Neuronal stem cell (in vitro differentiated cells): ENCODE data around the gene RNF187.

Experiments used
- DNase-seq: peaks from one replicate; pipeline ENCODE4 v3.0.0-alpha.2; 2013; ENCODE audit warnings: low spot score
- H2AFZ ChIP-seq: one replicate; pipeline ENCODE4 v1.6.1; 2013; ENCODE audit warnings: mild to moderate bottlenecking, low read length, inconsistent platforms
- H2AK5ac ChIP-seq: 2 replicates; pipeline ENCODE4 v1.6.1; 2013; ENCODE audit warnings: low read depth, mild to moderate bottlenecking, inconsistent platforms, low read length, moderate library complexity, mixed read lengths
- H2BK120ac ChIP-seq: 2 replicates; pipeline ENCODE4 v1.6.1; 2013; ENCODE audit warnings: low read depth, mild to moderate bottlenecking, inconsistent platforms, low read length, moderate library complexity, mixed read lengths
- H2BK12ac ChIP-seq: one replicate; pipeline ENCODE4 v1.6.1; 2013; ENCODE audit warnings: low read length, inconsistent platforms
- H2BK15ac ChIP-seq: 2 replicates; pipeline ENCODE4 v1.6.1; 2013; ENCODE audit warnings: mild to moderate bottlenecking, low read length, inconsistent platforms, mixed read lengths
- H2BK5ac ChIP-seq: one replicate; pipeline ENCODE4 v1.6.1; 2013; ENCODE audit warnings: inconsistent platforms, mild to moderate bottlenecking, low read length, moderate library complexity
- H3K14ac ChIP-seq: one replicate; pipeline ENCODE4 v1.6.1; 2013; ENCODE audit warnings: low read length, inconsistent platforms
- H3K18ac ChIP-seq: 2 replicates; pipeline ENCODE4 v1.6.1; 2013; ENCODE audit warnings: low read length, inconsistent platforms
- H3K23ac ChIP-seq: 2 replicates; pipeline ENCODE4 v1.6.1; 2013; ENCODE audit warnings: low read depth, mild to moderate bottlenecking, mixed read lengths, low read length, inconsistent platforms; ENCODE audit not compliant: poor library complexity
- H3K27ac ChIP-seq: replicated peaks from 3 replicates; pipeline ENCODE4 v1.5.1; 2013; ENCODE audit warnings: low read length, inconsistent platforms
- H3K27me3 ChIP-seq, 3 experiments: 2 replicates each; pipeline ENCODE4 v1.6.1; 2013; ENCODE audit warnings: low read length in 3 of 3, mild to moderate bottlenecking in 2 of 3, inconsistent platforms in 1 of 3, low read depth in 1 of 3, mixed read lengths in 1 of 3, moderate library complexity in 1 of 3; ENCODE audit not compliant: control insufficient read depth in 3 of 3, insufficient read depth in 3 of 3
- H3K36me3 ChIP-seq, 2 donors: replicated peaks in 1 of 2; 2 replicates each; pipeline ENCODE4 v1.6.1; 2013; ENCODE audit warnings: low read length in 2 of 2; ENCODE audit not compliant: control insufficient read depth in 2 of 2, insufficient read depth in 2 of 2
- H3K4ac ChIP-seq: 2 replicates; pipeline ENCODE4 v1.6.1; 2013; ENCODE audit warnings: inconsistent platforms, mild to moderate bottlenecking, low read length, moderate library complexity
- H3K4me1 ChIP-seq, 2 donors: 1 replicate in 1 of 2; 2 replicates in 1 of 2; pipeline ENCODE4 v1.6.1; 2013; ENCODE audit warnings: low read length in 2 of 2, low read depth in 1 of 2; ENCODE audit not compliant: control insufficient read depth in 2 of 2, insufficient read depth in 1 of 2
- H3K4me2 ChIP-seq: one replicate; pipeline ENCODE4 v1.6.1; 2013; ENCODE audit warnings: mild to moderate bottlenecking, low read length, inconsistent platforms; ENCODE audit not compliant: insufficient read depth, poor library complexity, severe bottlenecking
- H3K4me3 ChIP-seq, 2 donors: 2 replicates each; pipeline ENCODE4 v1.5.1; 2013; ENCODE audit warnings: low read length in 2 of 2, mild to moderate bottlenecking in 2 of 2, inconsistent platforms in 1 of 2, moderate library complexity in 1 of 2
- H3K79me1 ChIP-seq: one replicate; pipeline ENCODE4 v1.6.1; 2013; ENCODE audit warnings: low read depth, mild to moderate bottlenecking, inconsistent platforms, low read length, moderate library complexity
- H3K9ac ChIP-seq: one replicate; pipeline ENCODE4 v1.6.1; 2013; ENCODE audit warnings: mild to moderate bottlenecking, low read depth, low read length, inconsistent platforms; ENCODE audit not compliant: poor library complexity
- H3K9me3 ChIP-seq, 2 donors: replicated peaks in 1 of 2; 2 replicates each; pipeline versions ENCODE3 to v1.6.1; 2013; ENCODE audit warnings: low read length in 2 of 2, mild to moderate bottlenecking in 2 of 2, inconsistent platforms in 1 of 2, low read depth in 1 of 2, mixed read lengths in 1 of 2, moderate library complexity in 1 of 2; ENCODE audit not compliant: control insufficient read depth in 2 of 2, insufficient read depth in 1 of 2
- H4K8ac ChIP-seq: one replicate; pipeline ENCODE4 v1.6.1; 2013; ENCODE audit warnings: low read depth, mild to moderate bottlenecking, inconsistent platforms, low read length, moderate library complexity
- H4K91ac ChIP-seq: one replicate; pipeline ENCODE4 v1.6.1; 2013; ENCODE audit warnings: low read length, low read depth, mild to moderate bottlenecking, inconsistent platforms; ENCODE audit not compliant: poor library complexity
- WGBS, 2 donors: extraction: QIAGEN DNeasy Blood & Tissue Kit; methylation state at CpG; one replicate each; pipeline ENCODE4 v1.1.7; 2013; ENCODE audit warnings: missing lambda C conversion rate in 2 of 2, mixed read lengths in 1 of 2; ENCODE audit not compliant: insufficient read length in 2 of 2, insufficient replicate concordance in 1 of 2; ENCODE audit errors: extremely low coverage in 2 of 2; 5-methylcytosine and 5-hydroxymethylcytosine counted together

Gene RNF187

DNA sequence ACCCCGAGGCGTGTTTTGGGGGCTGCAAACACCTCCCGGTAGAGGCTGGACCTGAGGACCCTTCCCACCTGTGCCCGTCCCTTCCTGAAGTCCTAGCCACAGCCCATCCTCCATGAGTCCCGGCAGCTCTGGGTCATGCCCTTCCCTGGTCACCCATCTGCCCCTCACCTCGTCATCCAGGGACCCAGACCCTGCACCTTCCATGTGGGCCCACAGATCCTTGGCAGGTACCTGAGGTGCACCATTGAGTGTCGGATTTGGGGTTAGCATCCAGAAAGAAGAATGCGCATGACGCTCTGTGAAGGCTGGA lies 6.8 kb downstream of the RNF187 start:
- no CpG with 5 or more reads among the region's 9 CpGs for WGBS, 2 donors
- Histone ChIP-seq H2AFZ (no peak overlapping the region), H3K4me2 (no peak overlapping the region), H3K4me1 (peaks cover 0 to 2% of the 10 kb centered on the region in 2 donors), H3K14ac (no peak overlapping the region), H2BK15ac (no peak overlapping the region), H2AK5ac (no peak overlapping the region), H3K9me3 (peaks cover 0 to 2% of the 10 kb centered on the region in 2 donors), H3K18ac (no peak overlapping the region), H2BK120ac (no peak overlapping the region), H3K27me3 (no peaks in the 10 kb centered on the region), H2BK5ac (no peak overlapping the region), H4K8ac (no peak overlapping the region), H2BK12ac (no peak overlapping the region), H3K4me3 (no peak overlapping the region), H3K27ac (no peak overlapping the region), H3K23ac (peak overlapping the region; percentile 49), H3K79me1 (peaks cover 2% of the 10 kb centered on the region), H4K91ac (no peak overlapping the region), H3K4ac (no peak overlapping the region), H3K9ac (no peak overlapping the region), H3K36me3 (peaks cover 29 to 72% of the 10 kb centered on the region in 2 donors)
- DNase-seq: no peak

DNA sequence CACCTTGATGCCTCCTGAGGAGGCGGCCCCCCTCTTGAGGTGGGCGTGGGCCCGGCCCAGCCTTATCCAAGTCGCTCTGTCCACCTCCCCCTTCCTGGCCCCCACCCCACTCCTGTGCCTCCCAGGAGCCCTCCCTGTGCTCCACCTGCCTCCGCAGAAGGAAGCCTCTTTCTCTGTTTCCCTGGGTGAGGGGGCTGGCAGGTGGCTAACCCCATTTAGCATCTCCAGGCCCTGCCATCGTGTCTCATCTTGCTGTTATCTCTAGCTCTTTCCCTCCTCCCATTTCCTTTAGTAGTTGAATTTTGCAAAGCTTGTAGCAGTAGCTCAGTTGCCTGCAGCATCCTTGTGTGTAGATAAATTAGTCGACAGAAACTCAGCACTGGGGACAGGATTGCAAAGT lies 7.2 kb downstream of the RNF187 start:
- H3K9ac ChIP-seq: no peak overlapping the region
- H3K14ac ChIP-seq: no peak overlapping the region
- H3K27me3 ChIP-seq: no peaks in the 10 kb centered on the region
- H3K18ac ChIP-seq: no peak overlapping the region
- H2BK12ac ChIP-seq: no peak overlapping the region
- no peak overlapping the region for H4K91ac ChIP-seq
- H3K23ac ChIP-seq: no peak overlapping the region
- H2BK15ac ChIP-seq: no peak overlapping the region
- H3K4ac ChIP-seq: no peak overlapping the region
- no peak overlapping the region for H2AFZ ChIP-seq
- no peak overlapping the region for H4K8ac ChIP-seq
- H3K9me3 ChIP-seq: peaks cover 0 to 2% of the 10 kb centered on the region in 2 donors
- no peak overlapping the region for H2AK5ac ChIP-seq
- no peak overlapping the region for H3K27ac ChIP-seq
- H2BK120ac ChIP-seq: no peak overlapping the region
- H2BK5ac ChIP-seq: no peak overlapping the region
- whole genome bisulfite sequencing, 2 donors: no CpG with 5 or more reads among the region's 7 CpGs
- no peak for DNase-seq
- no peak overlapping the region for H3K4me3 ChIP-seq
- H3K4me1 ChIP-seq: peaks cover 0 to 2% of the 10 kb centered on the region in 2 donors
- H3K79me1 ChIP-seq: peaks cover 2% of the 10 kb centered on the region
- H3K4me2 ChIP-seq: no peak overlapping the region
- peaks cover 29 to 68% of the 10 kb centered on the region in 2 donors for H3K36me3 ChIP-seq

DNA sequence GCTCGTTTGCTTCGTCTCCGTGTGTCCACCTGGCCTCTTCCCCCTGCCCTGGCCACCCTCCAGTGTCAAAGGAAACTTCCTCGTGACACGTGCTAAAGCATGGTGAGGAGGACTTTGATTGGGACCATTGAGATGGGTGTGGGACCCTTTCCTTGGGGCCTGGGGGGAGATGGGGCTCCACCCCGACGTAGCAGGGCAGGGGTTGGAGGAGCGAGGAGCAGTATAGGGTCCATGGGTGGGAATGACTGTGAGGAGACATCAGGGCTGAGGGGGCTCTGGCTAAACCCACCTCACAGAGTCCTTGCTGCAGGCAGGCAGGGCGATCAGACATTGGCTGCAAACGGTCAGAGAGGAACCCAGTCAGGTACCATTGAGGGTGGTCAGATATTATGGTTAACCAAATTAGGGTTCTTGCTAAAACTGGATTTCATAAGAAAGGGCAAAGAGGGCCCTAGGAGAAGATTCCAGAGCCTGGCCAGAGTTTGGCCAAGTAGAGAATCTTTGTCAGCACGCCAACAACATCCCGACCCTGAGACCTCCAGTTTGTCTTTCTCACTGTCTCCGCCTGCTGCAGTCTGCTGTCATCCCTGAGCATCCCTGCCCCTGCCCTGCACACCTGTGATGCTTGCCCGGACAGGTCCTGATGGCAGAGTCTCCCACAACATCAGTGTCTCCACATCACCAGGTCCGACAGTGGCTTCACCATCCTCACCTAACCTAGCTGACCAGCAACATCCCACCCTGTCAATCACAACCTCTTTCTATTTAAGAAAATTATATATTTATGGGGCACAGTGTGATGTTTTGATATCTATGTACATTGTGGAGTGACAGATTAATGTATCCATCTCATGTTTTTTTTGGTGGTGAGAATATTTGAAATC lies 8.0 kb downstream of the RNF187 start:
- H3K23ac ChIP-seq: peak overlapping the region; percentile 46
- no peak overlapping the region for H3K14ac ChIP-seq
- H3K4me1 ChIP-seq: peaks cover 0 to 2% of the 10 kb centered on the region in 2 donors
- no peak overlapping the region for H2BK12ac ChIP-seq
- H3K9ac ChIP-seq: peak overlapping the region; percentile 33
- no peak overlapping the region for H3K4ac ChIP-seq
- H3K27ac ChIP-seq: no peak overlapping the region
- H3K4me3 ChIP-seq: peak overlapping the region in 1 of 2 donors; percentile 39
- no peak overlapping the region for H3K18ac ChIP-seq
- no peak overlapping the region for H2AK5ac ChIP-seq
- no peak overlapping the region for H4K8ac ChIP-seq
- H3K9me3 ChIP-seq: peaks cover 0 to 2% of the 10 kb centered on the region in 2 donors
- H2BK120ac ChIP-seq: no peak overlapping the region
- peaks cover 2% of the 10 kb centered on the region for H3K79me1 ChIP-seq
- no peak overlapping the region for H3K4me2 ChIP-seq
- H3K36me3 ChIP-seq: peaks cover 24 to 60% of the 10 kb centered on the region in 2 donors
- no peak overlapping the region for H2BK5ac ChIP-seq
- H4K91ac ChIP-seq: no peak overlapping the region
- no peak overlapping the region for H2BK15ac ChIP-seq
- DNase-seq: no peak
- no peak overlapping the region for H2AFZ ChIP-seq
- no peaks in the 10 kb centered on the region for H3K27me3 ChIP-seq
- no CpG with 5 or more reads among the region's 15 CpGs for WGBS, 2 donors

DNA sequence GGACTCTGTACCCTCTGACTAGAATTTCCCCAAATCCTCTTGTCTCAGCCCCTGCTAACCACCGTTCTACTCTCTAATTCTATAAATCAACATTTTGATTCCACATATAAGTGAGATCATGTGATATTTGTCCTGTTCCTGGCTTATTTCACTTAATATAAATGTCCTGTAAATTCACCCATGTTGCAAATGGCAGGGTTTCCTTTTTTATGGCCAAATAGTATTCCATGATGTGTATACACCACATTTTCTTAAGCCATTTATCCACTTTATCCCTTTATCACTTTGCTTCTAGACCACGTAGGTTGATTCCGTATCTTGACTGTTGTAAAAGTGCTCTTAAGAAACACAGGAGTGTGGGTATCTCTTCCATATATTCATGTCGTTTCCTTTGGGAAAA lies 8.9 kb downstream of the RNF187 start:
- no peak overlapping the region for H3K4me2 ChIP-seq
- peaks cover 17 to 51% of the 10 kb centered on the region in 2 donors for H3K36me3 ChIP-seq
- no CpG with 5 or more reads among the region's 4 CpGs for WGBS, 2 donors
- H3K4ac ChIP-seq: no peak overlapping the region
- no peak overlapping the region for H2BK120ac ChIP-seq
- no peak overlapping the region for H2BK12ac ChIP-seq
- no peak overlapping the region for H3K27ac ChIP-seq
- H3K4me1 ChIP-seq: peaks cover 0 to under 1% of the 10 kb centered on the region in 2 donors
- peaks cover 0 to under 1% (median 0%) of the 10 kb centered on the region in 3 experiments for H3K27me3 ChIP-seq
- H3K9me3 ChIP-seq: peaks cover 0 to 2% of the 10 kb centered on the region in 2 donors
- H3K4me3 ChIP-seq: no peak overlapping the region
- no peak for DNase-seq
- H2BK5ac ChIP-seq: no peak overlapping the region
- H4K91ac ChIP-seq: no peak overlapping the region
- no peak overlapping the region for H3K9ac ChIP-seq
- H3K18ac ChIP-seq: no peak overlapping the region
- no peak overlapping the region for H2AFZ ChIP-seq
- H2BK15ac ChIP-seq: no peak overlapping the region
- no peak overlapping the region for H3K23ac ChIP-seq
- H2AK5ac ChIP-seq: no peak overlapping the region
- peaks cover 2% of the 10 kb centered on the region for H3K79me1 ChIP-seq
- H3K14ac ChIP-seq: no peak overlapping the region
- H4K8ac ChIP-seq: no peak overlapping the region
